GM12878 (cell line): ENCODE measurements around the gene EPB41L4A. TPM values are rescaled to one million over a fixed set of nuclear protein-coding genes. Genes with fewer than 3 reads are reported as not detected.

ENCODE experiments used
- ATAC-seq: fragments of 200-7000 bp; cut with Tn5 transposase; 3 replicates; pipeline ENCODE4 v1.9.1; 2020; ENCODE audit warnings: mild to moderate bottlenecking, moderate library complexity
- BruUV-seq: library from RNA; stranded (reverse); fragments of 400-500 nt; replicated peaks from 2 replicates; lab custom pipeline; 2021; lab: Mats Ljungman, UMichigan
- CTCF ChIA-PET: fragments of 300-600 bp; sonication (Branson Sonifier 250); formaldehyde crosslinking; extraction: SDS; loops from one replicate; lab custom pipeline; 2021; ENCODE audit warnings: inconsistent platforms; lab: Yijun Ruan, JAX
- POLR2A ChIA-PET: fragments of 350-600 bp; formaldehyde crosslinking; extraction: SDS; loops from one replicate; lab custom pipeline; 2021; ENCODE audit warnings: inconsistent platforms; lab: Charles Lee
- RAD21 ChIA-PET: fragments of 300-600 bp; sonication (Branson Sonifier 250); formaldehyde crosslinking; loops from one replicate; lab custom pipeline; 2023; ENCODE audit warnings: antibody characterized with exemption; ENCODE audit not compliant: unreplicated experiment; lab: Charles Lee
- SMC1A ChIA-PET: fragments of 300-600 bp; sonication (Branson Sonifier 250); formaldehyde crosslinking; loops from one replicate; lab custom pipeline; 2023; ENCODE audit not compliant: unreplicated experiment, uncharacterized antibody; lab: Charles Lee
- DNase-seq: peaks from one replicate; pipeline ENCODE4 v3.0.0-alpha.2; 2011; ENCODE audit warnings: low read depth, low spot score
- FAIRE-seq: peaks from 3 replicates; lab custom pipeline; 2011; peaks lifted over from hg19 to GRCh38; lab: Jason Lieb, UNC
- H2AFZ ChIP-seq: 2 replicates; pipeline ENCODE4 v1.6.0; 2011; ENCODE audit warnings: low read depth, low read length, control low read depth; ENCODE audit not compliant: control insufficient read depth
- H3K27ac ChIP-seq: 2 replicates; pipeline ENCODE4 v1.5.1; 2011; ENCODE audit warnings: control low read depth; ENCODE audit not compliant: control insufficient read depth, insufficient read depth
- H3K27me3 ChIP-seq, 2 experiments: replicated peaks in 1 of 2; 2 replicates each; pipeline versions ENCODE4 v1.6.0 to v1.6.1; 2011; ENCODE audit warnings: low read length in 1 of 2; ENCODE audit not compliant: control insufficient read depth in 2 of 2, insufficient read depth in 2 of 2
- H3K36me3 ChIP-seq, 2 experiments: 2 replicates each; pipeline ENCODE4 v1.5.1; 2011; ENCODE audit warnings: low read length in 1 of 2; ENCODE audit not compliant: control insufficient read depth in 2 of 2, insufficient read depth in 2 of 2
- H3K4me1 ChIP-seq: 2 replicates; pipeline ENCODE4 v1.6.1; 2011; ENCODE audit warnings: mild to moderate bottlenecking, low read length, moderate library complexity, mixed read lengths; ENCODE audit not compliant: control insufficient read depth, insufficient read depth
- H3K4me2 ChIP-seq: 2 replicates; pipeline ENCODE4 v1.6.0; 2011; ENCODE audit warnings: control low read depth; ENCODE audit not compliant: control insufficient read depth, insufficient read depth
- H3K4me3 ChIP-seq: fragments of 200-600 bp; sonication (generic); 2 replicates; pipeline ENCODE4 v1.5.1; 2016
- H3K79me2 ChIP-seq: 2 replicates; pipeline ENCODE4 v1.6.0; 2011; ENCODE audit warnings: low read length; ENCODE audit not compliant: control insufficient read depth, insufficient read depth
- H3K9ac ChIP-seq: 2 replicates; pipeline ENCODE4 v1.8.0; 2011; ENCODE audit warnings: low read length, control low read depth, mixed read lengths; ENCODE audit not compliant: control insufficient read depth, insufficient read depth
- H3K9me3 ChIP-seq: replicated peaks from 3 replicates; pipeline ENCODE4 v1.5.1; 2011; ENCODE audit warnings: mild to moderate bottlenecking, low read length; ENCODE audit not compliant: control insufficient read depth, insufficient read depth
- H4K20me1 ChIP-seq: 2 replicates; pipeline ENCODE4 v1.6.0; 2011; ENCODE audit not compliant: control insufficient read depth, insufficient read depth
- BRCA1 ChIP-seq: IDR thresholded peaks from 2 replicates; pipeline ENCODE4 v1.6.1; 2011; ENCODE audit warnings: low read depth, low read length, improper control_type of control experiment
- CBX3 ChIP-seq: fragments of 200-600 bp; sonication (generic); IDR thresholded peaks from 2 replicates; pipeline ENCODE4 v1.6.1; 2016; ENCODE audit warnings: low read depth, borderline replicate concordance
- ETV6 ChIP-seq, 2 experiments: fragments of 450-650 bp in 1 of 2; IDR thresholded peaks in 1 of 2; conservative IDR thresholded peaks in 1 of 2; 2 replicates each; pipeline ENCODE4 v1.6.1; 2014; ENCODE audit warnings: antibody characterized with exemption in 1 of 2, borderline replicate concordance in 1 of 2, low read depth in 1 of 2, mild to moderate bottlenecking in 1 of 2, moderate library complexity in 1 of 2
- FOXM1 ChIP-seq: IDR thresholded peaks from 2 replicates; pipeline ENCODE4 v1.6.1; 2012; ENCODE audit warnings: low read depth, mild to moderate bottlenecking, inconsistent platforms, low read length, moderate library complexity
- HDAC2 ChIP-seq: fragments of 200-600 bp; sonication (generic); IDR thresholded peaks from 2 replicates; pipeline ENCODE4 v1.6.1; 2017
- KLF5 ChIP-seq: fragments of 450-650 bp; IDR thresholded peaks from 2 replicates; pipeline ENCODE4 v1.6.1; 2014; ENCODE audit warnings: mild to moderate bottlenecking; ENCODE audit not compliant: partially characterized antibody
- POLR2AphosphoS2 ChIP-seq: IDR thresholded peaks from 2 replicates; pipeline ENCODE4 v1.6.1; 2011; ENCODE audit warnings: low read depth, mild to moderate bottlenecking, low read length, improper control_type of control experiment, moderate library complexity
- SP1 ChIP-seq: IDR thresholded peaks from one replicate; pipeline ENCODE4 v1.6.1; 2011; ENCODE audit warnings: low read depth, low read length
- SUZ12 ChIP-seq: fragments of 200-600 bp; sonication (generic); IDR thresholded peaks from one replicate; pipeline ENCODE4 v1.6.1; 2018; ENCODE audit warnings: antibody characterized with exemption, mild to moderate bottlenecking; ENCODE audit not compliant: unreplicated experiment
- WGBS: methylation state at CpG from one replicate; pipeline ENCODE4 v1.1.6; 2016; ENCODE audit warnings: low lambda C conversion rate; ENCODE audit not compliant: insufficient replicate concordance, insufficient coverage; ENCODE audit errors: missing lambda C conversion rate; 5-methylcytosine and 5-hydroxymethylcytosine counted together
- in situ Hi-C: fragments of 300-500 bp; cut with MboI; formaldehyde crosslinking; loops from 9 replicates; pipeline ENCODE4 v1.14.3; 2018; ENCODE audit warnings: mixed read lengths
- intact Hi-C: fragments of 100-400 bp; cut with micrococcal nuclease; formaldehyde crosslinking; loops from one replicate; pipeline ENCODE4 v1.14.2; 2022; ENCODE audit not compliant: unreplicated experiment
- polyA plus RNA-seq, 11 experiments: library from polyadenylated mRNA; depleted of rRNA in 4 of 11; unstranded in 6 of 11; stranded (reverse) in 5 of 11; fragments of >200 nt; fragmentation: Nextera tagmentation in 4 of 11; fragmentation: Illumina TruSeq in 1 of 11; extraction: Ambion mirVana in 4 of 11; extraction: Trizol in 1 of 11; gene quantifications; 1 replicate in 1 of 11; 2 replicates in 10 of 11; pipeline versions ENCODE4 v1.2.1 to v1.2.3, GENCODE V29; 2011 to 2016; ENCODE audit warnings: inconsistent platforms in 2 of 11, missing spikeins in 2 of 11, low read depth in 1 of 11
- total RNA-seq, 4 experiments: library from RNA; depleted of rRNA in 3 of 4; stranded (reverse); fragments of >200 nt in 3 of 4; fragmentation: Illumina TruSeq in 1 of 4; extraction: Trizol in 1 of 4; gene quantifications; 2 replicates each; pipeline versions ENCODE4 v1.2.1 to v1.2.3, GENCODE V29; 2013 to 2021
- TF ChIP-seq, protein P1 (sequence below): IDR thresholded peaks from 2 replicates; pipeline ENCODE4 v1.6.1; 2012; ENCODE audit warnings: mild to moderate bottlenecking, low read depth, low read length
- TF ChIP-seq, protein P2 (sequence below): fragments of 450-650 bp; IDR thresholded peaks from 2 replicates; pipeline ENCODE4 v1.6.1; 2017; ENCODE audit warnings: low read depth, mild to moderate bottlenecking, moderate library complexity

EPB41L4A gene
- total and polyA plus RNA-seq, 10 of the 15 experiments (the other 5 are each of a cell fraction or from before 2014, with no cell fraction given), result 0.10 to 0.67 (median 0.30) TPM

GRCh38 chr5:112192866-112193265, 226.2 kb downstream of the EPB41L4A start:
- H3K9me3 ChIP-seq, result no peaks in the 10 kb centered on the region
- no peak overlapping the region for H3K9ac ChIP-seq
- TF ChIP-seq BRCA1 (no peak), SP1 (no peak), KLF5 (no peak), POLR2AphosphoS2 (no peak), ETV6 (conservative IDR thresholded peaks at IDR 0.05 in 1 of 2, IDR thresholded peaks at IDR 0.05 in 1 of 2; ENCODE audit: borderline replicate concordance in 1 of 2, low read depth in 1 of 2) (no peak), SUZ12 (no peak), FOXM1 (no peak), HDAC2 (no peak), CBX3 (no peak)
- TF ChIP-seq, protein P1, sequence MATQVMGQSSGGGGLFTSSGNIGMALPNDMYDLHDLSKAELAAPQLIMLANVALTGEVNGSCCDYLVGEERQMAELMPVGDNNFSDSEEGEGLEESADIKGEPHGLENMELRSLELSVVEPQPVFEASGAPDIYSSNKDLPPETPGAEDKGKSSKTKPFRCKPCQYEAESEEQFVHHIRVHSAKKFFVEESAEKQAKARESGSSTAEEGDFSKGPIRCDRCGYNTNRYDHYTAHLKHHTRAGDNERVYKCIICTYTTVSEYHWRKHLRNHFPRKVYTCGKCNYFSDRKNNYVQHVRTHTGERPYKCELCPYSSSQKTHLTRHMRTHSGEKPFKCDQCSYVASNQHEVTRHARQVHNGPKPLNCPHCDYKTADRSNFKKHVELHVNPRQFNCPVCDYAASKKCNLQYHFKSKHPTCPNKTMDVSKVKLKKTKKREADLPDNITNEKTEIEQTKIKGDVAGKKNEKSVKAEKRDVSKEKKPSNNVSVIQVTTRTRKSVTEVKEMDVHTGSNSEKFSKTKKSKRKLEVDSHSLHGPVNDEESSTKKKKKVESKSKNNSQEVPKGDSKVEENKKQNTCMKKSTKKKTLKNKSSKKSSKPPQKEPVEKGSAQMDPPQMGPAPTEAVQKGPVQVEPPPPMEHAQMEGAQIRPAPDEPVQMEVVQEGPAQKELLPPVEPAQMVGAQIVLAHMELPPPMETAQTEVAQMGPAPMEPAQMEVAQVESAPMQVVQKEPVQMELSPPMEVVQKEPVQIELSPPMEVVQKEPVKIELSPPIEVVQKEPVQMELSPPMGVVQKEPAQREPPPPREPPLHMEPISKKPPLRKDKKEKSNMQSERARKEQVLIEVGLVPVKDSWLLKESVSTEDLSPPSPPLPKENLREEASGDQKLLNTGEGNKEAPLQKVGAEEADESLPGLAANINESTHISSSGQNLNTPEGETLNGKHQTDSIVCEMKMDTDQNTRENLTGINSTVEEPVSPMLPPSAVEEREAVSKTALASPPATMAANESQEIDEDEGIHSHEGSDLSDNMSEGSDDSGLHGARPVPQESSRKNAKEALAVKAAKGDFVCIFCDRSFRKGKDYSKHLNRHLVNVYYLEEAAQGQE, result no peak
- TF ChIP-seq, protein P2, sequence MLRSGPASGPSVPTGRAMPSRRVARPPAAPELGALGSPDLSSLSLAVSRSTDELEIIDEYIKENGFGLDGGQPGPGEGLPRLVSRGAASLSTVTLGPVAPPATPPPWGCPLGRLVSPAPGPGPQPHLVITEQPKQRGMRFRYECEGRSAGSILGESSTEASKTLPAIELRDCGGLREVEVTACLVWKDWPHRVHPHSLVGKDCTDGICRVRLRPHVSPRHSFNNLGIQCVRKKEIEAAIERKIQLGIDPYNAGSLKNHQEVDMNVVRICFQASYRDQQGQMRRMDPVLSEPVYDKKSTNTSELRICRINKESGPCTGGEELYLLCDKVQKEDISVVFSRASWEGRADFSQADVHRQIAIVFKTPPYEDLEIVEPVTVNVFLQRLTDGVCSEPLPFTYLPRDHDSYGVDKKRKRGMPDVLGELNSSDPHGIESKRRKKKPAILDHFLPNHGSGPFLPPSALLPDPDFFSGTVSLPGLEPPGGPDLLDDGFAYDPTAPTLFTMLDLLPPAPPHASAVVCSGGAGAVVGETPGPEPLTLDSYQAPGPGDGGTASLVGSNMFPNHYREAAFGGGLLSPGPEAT, result no peak
- WGBS, result 69% methylated on average over 3 of the region's 3 CpGs
- DNase-seq (no peak), ATAC-seq (no peak), FAIRE-seq (no peak)
- ChIA-PET RAD21 (interaction anchor here (0.7 kb wide), 1 partner anchor 17 kb away, joined by 3 read pairs; no protein-coding TSS in a partner anchor), CTCF (interaction anchor here (0.9 to 2.2 kb wide), 2 partner anchors 8 to 18 kb away, joined by 3 to 6 read pairs; no protein-coding TSS in a partner anchor), POLR2A (no interaction called here), SMC1A (no interaction called here)
- H3K27ac ChIP-seq, result no peak overlapping the region
- no peaks in the 10 kb centered on the region for H3K4me1 ChIP-seq
- H3K4me2 ChIP-seq, result no peak overlapping the region
- no TSS peak for BruUV-seq
- intact Hi-C loops, result no loop called here
- H3K4me3 ChIP-seq, result no peak overlapping the region
- in situ Hi-C loops, result no loop called here
- H3K27me3 ChIP-seq, result no peaks in the 10 kb centered on the region
- H3K36me3 ChIP-seq, result no peaks in the 10 kb centered on the region
- no peaks in the 10 kb centered on the region for H4K20me1 ChIP-seq
- no peak overlapping the region for H2AFZ ChIP-seq
- no peaks in the 10 kb centered on the region for H3K79me2 ChIP-seq
